Nephron (organoid): ENCODE measurements around the gene ATCAY.

ENCODE experiments used
- H3K27ac Mint-ChIP-seq, 3 experiments: 2 replicates each; pipeline ENCODE4 v1.8.0; 2020; ENCODE audit warnings: mixed read lengths in 3 of 3, mild to moderate bottlenecking in 2 of 3, moderate library complexity in 1 of 3
- H3K27me3 Mint-ChIP-seq: 2 replicates; pipeline ENCODE4 v1.8.0; 2021; ENCODE audit warnings: low read depth, mild to moderate bottlenecking, moderate library complexity, mixed read lengths
- H3K36me3 Mint-ChIP-seq: 2 replicates; pipeline ENCODE4 v1.8.0; 2020; ENCODE audit warnings: low read depth, mixed read lengths
- H3K4me1 Mint-ChIP-seq: 2 replicates; pipeline ENCODE4 v1.8.0; 2020; ENCODE audit warnings: mixed read lengths
- H3K4me3 Mint-ChIP-seq, 3 experiments: 2 replicates each; pipeline ENCODE4 v1.8.0; 2020; ENCODE audit warnings: mild to moderate bottlenecking in 3 of 3, mixed read lengths in 3 of 3, moderate library complexity in 2 of 3
- H3K9me3 Mint-ChIP-seq: 2 replicates; pipeline ENCODE4 v1.8.0; 2020; ENCODE audit warnings: mixed read lengths
- CTCF ChIP-seq, 3 experiments: fragments of 200-600 bp; sonication (generic); IDR thresholded peaks; one replicate each; pipeline ENCODE4 v1.5.0; 2021; ENCODE audit warnings: antibody characterized with exemption in 3 of 3; ENCODE audit not compliant: unreplicated experiment in 3 of 3

Gene ATCAY

GRCh38 chr19:3975637-3976087, 95.2 kb downstream of the ATCAY start:
- no peak overlapping the region for H3K4me3 Mint-ChIP-seq
- TF ChIP-seq CTCF (IDR thresholded peaks at IDR 0.05; ENCODE audit: unreplicated experiment in 3 of 3) = no peak
- no peaks in the 10 kb centered on the region for H3K4me1 Mint-ChIP-seq
- H3K36me3 Mint-ChIP-seq = peaks cover 39% of the 10 kb centered on the region
- no peaks in the 10 kb centered on the region for H3K9me3 Mint-ChIP-seq
- no peaks in the 10 kb centered on the region for H3K27me3 Mint-ChIP-seq
- H3K27ac Mint-ChIP-seq = no peak overlapping the region

GRCh38 chr19:3976495-3977241, 96.2 kb downstream of the ATCAY start:
- H3K36me3 Mint-ChIP-seq = peaks cover 44% of the 10 kb centered on the region
- no peak overlapping the region for H3K27ac Mint-ChIP-seq
- no peaks in the 10 kb centered on the region for H3K4me1 Mint-ChIP-seq
- no peak for TF ChIP-seq CTCF (IDR thresholded peaks at IDR 0.05; ENCODE audit: unreplicated experiment in 3 of 3)
- H3K9me3 Mint-ChIP-seq = no peaks in the 10 kb centered on the region
- no peaks in the 10 kb centered on the region for H3K27me3 Mint-ChIP-seq
- H3K4me3 Mint-ChIP-seq = no peak overlapping the region
